Fibroblast of villous mesenchyme (primary cell): Measurements from ENCODE around the gene CCDC9B. TPM values are rescaled to one million over a fixed set of nuclear protein-coding genes. Genes with fewer than 3 reads are reported as not detected.

Experiments used
- DNase-seq: peaks from one replicate; pipeline ENCODE4 v3.0.0-alpha.2; 2010; ENCODE audit warnings: low read depth
- H3K4me3 ChIP-seq: 2 replicates; pipeline ENCODE4 v1.5.1; 2011; ENCODE audit warnings: low read depth, mild to moderate bottlenecking, low read length
- CTCF ChIP-seq: IDR thresholded peaks from 2 replicates; pipeline ENCODE4 v1.5.1; 2012; ENCODE audit warnings: low read depth, mild to moderate bottlenecking, low read length; ENCODE audit not compliant: insufficient read depth
- total RNA-seq: library from RNA; depleted of rRNA; stranded (reverse); fragments of >200 nt; gene quantifications from 2 replicates; pipeline ENCODE4 v1.2.3, GENCODE V29; 2012

CCDC9B gene
- total RNA-seq, 1 donor: 35.4 TPM

- no peak for TF ChIP-seq CTCF
- no peak overlapping the region for H3K4me3 ChIP-seq
- no peak for DNase-seq
Measured at GRCh38 chr15:40365624-40366456, 25.1 kb upstream of the CCDC9B start.

- DNase-seq: no peak
- no peak overlapping the region for H3K4me3 ChIP-seq
- TF ChIP-seq CTCF: no peak
Measured at GRCh38 chr15:40365016-40365415, 24.3 kb upstream of the CCDC9B start.

GRCh38 chr15:40364251-40364650 lies 23.5 kb upstream of the CCDC9B start:
- no peak for TF ChIP-seq CTCF
- no peak for DNase-seq
- no peak overlapping the region for H3K4me3 ChIP-seq

GRCh38 chr15:40363611-40364010 lies 22.9 kb upstream of the CCDC9B start:
- no peak for TF ChIP-seq CTCF
- no peak for DNase-seq
- H3K4me3 ChIP-seq: no peak overlapping the region

- no peak for TF ChIP-seq CTCF
- no peak for DNase-seq
- H3K4me3 ChIP-seq: no peak overlapping the region
Measured at GRCh38 chr15:40361640-40362039, 20.9 kb upstream of the CCDC9B start.

- no peak for TF ChIP-seq CTCF
- H3K4me3 ChIP-seq: no peak overlapping the region
- DNase-seq: no peak
Measured at GRCh38 chr15:40360015-40360414, 19.3 kb upstream of the CCDC9B start.
